ENCODE data around the gene RAPGEF2.
"Not testable (repeated sequence)": the region's sequence is repeated elsewhere in the genome, so short reads cannot be mapped to it uniquely, and the experiment has no call there.

RAPGEF2 gene

GRCh38 chr4:159376289-159376688 is 273.4 kb downstream of the RAPGEF2 start:
- TF ChIP-seq ISL1 (CRISPR knock-in tag; IDR thresholded peaks at IDR 0.05) (no peak), ZC3H10 (CRISPR knock-in tag; IDR thresholded peaks at IDR 0.05) (no peak), PATZ1 (CRISPR knock-in tag; IDR thresholded peaks at IDR 0.05; ENCODE audit: borderline replicate concordance) (no peak), TCF4 (CRISPR knock-in tag; IDR thresholded peaks at IDR 0.05; ENCODE audit: borderline replicate concordance) (no peak), GLIS3 (CRISPR knock-in tag; IDR thresholded peaks at IDR 0.05) (no peak), ZFP3 (CRISPR knock-in tag; IDR thresholded peaks at IDR 0.05) (no peak), ZNF8 (CRISPR knock-in tag; IDR thresholded peaks at IDR 0.05) (no peak), ESRRG (CRISPR knock-in tag; IDR thresholded peaks at IDR 0.05) (no peak), CSDC2 (CRISPR knock-in tag; IDR thresholded peaks at IDR 0.05) (no peak), ZFP30 (CRISPR knock-in tag; IDR thresholded peaks at IDR 0.05) (no peak), OSR1 (CRISPR knock-in tag; IDR thresholded peaks at IDR 0.05) (no peak), BACH2 (CRISPR knock-in tag; IDR thresholded peaks at IDR 0.05; ENCODE audit: borderline replicate concordance) (no peak), ARNTL (CRISPR knock-in tag; IDR thresholded peaks at IDR 0.05; ENCODE audit: borderline replicate concordance, low read depth) (no peak)
- no peak for ATAC-seq

- no peak for TF ChIP-seq ESRRG (CRISPR knock-in tag; IDR thresholded peaks at IDR 0.05)
- no peak for TF ChIP-seq ZNF70 (CRISPR knock-in tag; IDR thresholded peaks at IDR 0.05)
- no peak for TF ChIP-seq OSR1 (CRISPR knock-in tag; IDR thresholded peaks at IDR 0.05)
- no peak for TF ChIP-seq RARB (CRISPR knock-in tag; IDR thresholded peaks at IDR 0.05)
- no peak for TF ChIP-seq CREB5 (CRISPR knock-in tag; IDR thresholded peaks at IDR 0.05; ENCODE audit: low read depth)
- no peak for ATAC-seq
Measured at GRCh38 chr4:159378056-159378616, 275.3 kb downstream of the RAPGEF2 start.

GRCh38 chr4:159379064-159379463 is 276.2 kb downstream of the RAPGEF2 start:
- ATAC-seq = not testable (repeated sequence)

- TF ChIP-seq SNAI2 (CRISPR knock-in tag; IDR thresholded peaks at IDR 0.05) = no peak
- TF ChIP-seq PATZ1 (CRISPR knock-in tag; IDR thresholded peaks at IDR 0.05; ENCODE audit: borderline replicate concordance) = no peak
- no peak for TF ChIP-seq ZFP3 (CRISPR knock-in tag; IDR thresholded peaks at IDR 0.05)
- no peak for TF ChIP-seq ZFP30 (CRISPR knock-in tag; IDR thresholded peaks at IDR 0.05)
- no peak for TF ChIP-seq BACH2 (CRISPR knock-in tag; IDR thresholded peaks at IDR 0.05; ENCODE audit: borderline replicate concordance)
- TF ChIP-seq TSHZ2 (CRISPR knock-in tag; IDR thresholded peaks at IDR 0.05) = no peak
- no peak for TF ChIP-seq RARB (CRISPR knock-in tag; IDR thresholded peaks at IDR 0.05)
- TF ChIP-seq ZC3H10 (CRISPR knock-in tag; IDR thresholded peaks at IDR 0.05) = no peak
- TF ChIP-seq TOX (CRISPR knock-in tag; IDR thresholded peaks at IDR 0.05; ENCODE audit: borderline replicate concordance) = no peak
- no peak for TF ChIP-seq ZNF70 (CRISPR knock-in tag; IDR thresholded peaks at IDR 0.05)
- no peak for ATAC-seq
Measured at GRCh38 chr4:159379836-159380235, 277.0 kb downstream of the RAPGEF2 start.
